GM19467 (cell line): ENCODE data around the gene WNT5B.
"Not testable (repeated sequence)": the region's sequence is repeated elsewhere in the genome, so short reads cannot be mapped to it uniquely, and the experiment has no call there.

ENCODE experiments used
- ATAC-seq: cut with Tn5 transposase; IDR thresholded peaks from one replicate; pipeline ENCODE4 v1.9.1; 2021; ENCODE audit warnings: mild to moderate bottlenecking, moderate library complexity; ENCODE audit not compliant: unreplicated experiment

The WNT5B gene

DNA sequence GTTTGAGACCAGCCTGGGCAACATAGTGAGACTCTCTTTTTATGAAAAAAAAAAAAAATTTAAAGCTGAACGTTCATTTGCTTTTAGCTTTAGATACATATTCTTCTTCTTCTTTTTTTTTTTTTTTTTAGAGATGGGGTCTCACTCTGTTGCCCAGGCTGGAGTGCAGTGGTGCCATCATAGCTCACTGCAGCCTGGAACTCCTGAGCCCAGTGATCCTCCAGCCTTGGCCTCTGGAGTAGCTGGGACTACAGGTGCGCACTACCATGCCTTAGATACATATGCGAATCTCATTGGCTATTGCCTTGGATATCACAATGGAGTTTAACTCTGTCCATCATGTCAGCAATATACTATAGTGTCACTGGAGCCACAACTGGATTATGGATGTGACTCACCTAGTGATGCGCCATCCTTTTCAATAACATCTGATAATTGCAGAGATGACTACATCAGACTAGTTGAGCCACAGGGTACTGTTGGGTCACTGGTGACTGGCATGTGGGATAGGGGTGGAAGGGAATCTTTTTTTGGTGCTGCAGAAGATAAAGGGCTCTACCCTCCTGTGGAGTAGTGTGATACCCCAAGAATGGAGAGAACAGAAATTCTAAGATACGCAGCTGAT, 59.2 kb downstream of the WNT5B start:
- ATAC-seq: no peak

- ATAC-seq: peak; percentile 92
These were observed 61.6 kb downstream of the WNT5B start, which contains the start of gene ADIPOR2 for GRCh38 chr12:1690578-1691122. Gene ADIPOR2, plus strand, starts transcription at chr12:1691070. Its CDS starts 63,274 bp downstream, at chr12:1754344.

DNA sequence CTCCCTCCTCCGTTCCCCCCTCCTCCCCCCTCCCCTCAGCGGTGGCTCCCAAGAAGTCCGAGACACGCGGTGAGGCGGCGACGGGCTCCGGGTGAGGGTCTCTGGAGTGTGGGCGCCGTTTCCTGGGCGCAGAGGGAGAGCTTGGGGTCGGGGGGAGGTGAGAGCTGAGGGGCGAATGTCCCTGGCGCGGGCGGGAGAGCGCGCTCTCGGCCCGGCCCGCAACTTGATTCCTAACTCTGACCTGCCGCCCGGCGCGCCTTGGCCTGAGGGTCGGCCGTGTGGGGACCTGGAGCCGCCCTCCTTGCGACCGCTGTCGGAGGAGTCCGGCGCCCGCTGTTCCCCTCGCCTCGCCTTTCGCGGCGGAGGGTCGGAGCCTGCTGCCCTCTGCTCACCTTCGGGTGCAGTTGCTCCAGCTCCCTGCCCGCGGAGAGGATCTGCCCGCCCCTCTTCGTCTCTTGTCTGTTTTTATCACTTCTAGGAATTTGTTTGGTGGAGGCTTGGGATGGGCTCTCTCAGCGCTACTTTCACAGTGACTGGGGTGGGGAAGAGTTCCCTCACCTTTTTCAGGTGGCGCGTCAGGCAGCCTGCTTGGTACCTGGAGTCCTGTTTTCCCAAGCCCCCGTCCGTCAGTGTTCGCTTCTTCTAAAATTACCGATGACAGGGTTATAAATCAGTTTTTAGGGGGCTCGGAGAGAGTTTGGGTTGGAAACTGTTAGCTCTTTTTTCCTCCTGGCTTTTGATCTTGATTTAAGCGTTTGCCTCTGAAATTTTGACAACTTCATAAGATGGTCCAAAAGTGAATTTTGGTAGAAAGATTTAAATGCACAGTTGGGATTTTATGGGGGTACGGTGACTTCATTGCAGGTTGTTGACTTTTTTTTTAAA, 62.3 kb downstream of the WNT5B start:
- peak; percentile 34 for ATAC-seq

GRCh38 chr12:1692226-1692625, 63.2 kb downstream of the WNT5B start:
- ATAC-seq: no peak

DNA sequence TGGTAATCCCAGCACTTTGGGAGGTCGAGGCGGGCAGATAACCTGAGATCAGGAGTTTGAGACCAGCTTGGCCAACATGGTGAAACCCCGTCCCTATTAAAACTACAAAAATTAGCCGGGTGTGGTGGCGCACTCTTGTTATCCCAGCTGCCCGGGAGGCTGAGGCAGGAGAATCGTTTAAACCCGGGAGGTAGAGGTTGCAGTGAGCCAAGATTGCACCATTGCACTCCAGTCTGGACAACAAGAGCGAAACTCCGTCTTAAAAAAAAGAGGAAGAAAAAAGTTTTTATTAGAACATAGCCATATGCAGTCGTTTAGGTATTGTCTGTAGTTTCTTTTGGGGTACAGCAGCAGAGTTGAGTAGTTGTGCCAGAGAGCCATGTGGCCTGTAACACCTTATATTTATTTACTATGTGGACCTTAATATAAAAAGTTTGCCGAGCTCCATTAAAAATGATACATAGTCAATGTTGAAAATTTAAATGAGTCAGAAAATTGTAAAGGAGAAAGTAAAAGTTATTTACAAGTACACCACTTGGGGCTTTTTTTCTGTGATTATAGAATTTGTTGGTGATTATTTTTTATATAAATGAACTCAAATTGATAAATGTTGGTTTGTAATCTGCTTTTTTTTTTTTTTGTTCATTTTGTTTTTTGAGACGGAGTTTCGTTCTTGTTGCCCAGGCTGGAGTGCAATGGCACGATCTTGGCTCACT, 64.0 kb downstream of the WNT5B start:
- ATAC-seq: no peak

GRCh38 chr12:1695097-1695496, 66.1 kb downstream of the WNT5B start:
- ATAC-seq: not testable (repeated sequence)

GRCh38 chr12:1695886-1696670, 67.0 kb downstream of the WNT5B start:
- no peak for ATAC-seq

- no peak for ATAC-seq
These were observed 67.8 kb downstream of the WNT5B start for GRCh38 chr12:1696800-1697199.
